ENCODE data around the gene LPIN1.

- TF ChIP-seq SMC3 (IDR thresholded peaks at IDR 0.05) = no peak
- no peak for TF ChIP-seq ELK1 (IDR thresholded peaks at IDR 0.05; ENCODE audit: low read depth, low read length)
Observed at GRCh38 chr2:11866358-11867335, 120.2 kb downstream of the LPIN1 start.

Data from A549 (cell line).